GM12878 (cell line): ENCODE measurements around the gene ARHGAP26.

Source experiments
- BCLAF1 ChIP-seq: fragments of 450-650 bp; IDR thresholded peaks from 2 replicates; pipeline ENCODE4 v1.6.1; 2017; ENCODE audit warnings: antibody characterized with exemption, mild to moderate bottlenecking, moderate library complexity
- CTCF ChIP-seq, 3 experiments: IDR thresholded peaks in 2 of 3; conservative IDR thresholded peaks in 1 of 3; 2 replicates each; pipeline ENCODE4 v1.5.1; 2011; ENCODE audit warnings: low read depth in 3 of 3, low read length in 3 of 3, mild to moderate bottlenecking in 3 of 3, control low read depth in 2 of 3, moderate library complexity in 2 of 3, inconsistent platforms in 1 of 3, mixed read lengths in 1 of 3; ENCODE audit not compliant: control insufficient read depth in 2 of 3, insufficient read depth in 1 of 3; ENCODE audit errors: extremely low read depth in 1 of 3
- RB1 ChIP-seq: fragments of 450-650 bp; formaldehyde crosslinking; IDR thresholded peaks from 2 replicates; pipeline ENCODE4 v1.6.1; 2017; ENCODE audit warnings: mild to moderate bottlenecking, borderline replicate concordance
- SP1 ChIP-seq: IDR thresholded peaks from one replicate; pipeline ENCODE4 v1.6.1; 2011; ENCODE audit warnings: low read depth, low read length

- TF ChIP-seq CTCF (IDR thresholded peaks at IDR 0.05 in 2 of 3, conservative IDR thresholded peaks at IDR 0.05 in 1 of 3; ENCODE audit: control insufficient read depth in 2 of 3, extremely low read depth in 1 of 3, insufficient read depth in 1 of 3, low read depth in 3 of 3, low read length in 3 of 3): no peak
- TF ChIP-seq BCLAF1: no peak
- TF ChIP-seq RB1: no peak
- no peak for TF ChIP-seq SP1
These were observed 204.2 kb downstream of the ARHGAP26 start for GRCh38 chr5:142974409-142974808.
